Cardiac muscle cell (in vitro differentiated cells and primary cell): Measurements from ENCODE around the gene MED12L. TPM values are rescaled to one million over a fixed set of nuclear protein-coding genes. Genes with fewer than 3 reads are reported as not detected.

ENCODE experiments used
- DNase-seq, 2 donors: peaks; one replicate each; pipeline versions ENCODE4 v3.0.0 to v3.0.0-alpha.2; 2010 to 2017; ENCODE audit warnings: low read depth in 1 of 2, low spot score in 1 of 2
- H3K27ac ChIP-seq: fragments of 200-600 bp; sonication (generic); 2 replicates; pipeline ENCODE4 v1.5.1; 2016
- H3K27me3 ChIP-seq: fragments of 200-600 bp; sonication (generic); 2 replicates; pipeline ENCODE4 v1.6.0; 2016; ENCODE audit warnings: control low read depth
- H3K36me3 ChIP-seq: fragments of 200-600 bp; sonication (generic); 2 replicates; pipeline ENCODE4 v1.5.1; 2016; ENCODE audit warnings: control low read depth
- H3K4me1 ChIP-seq: fragments of 200-600 bp; sonication (generic); 2 replicates; pipeline ENCODE4 v1.8.1; 2017; ENCODE audit warnings: low read depth, mild to moderate bottlenecking, mixed run types
- H3K4me3 ChIP-seq: fragments of 200-600 bp; sonication (generic); 2 replicates; pipeline ENCODE4 v1.5.1; 2016; ENCODE audit warnings: mild to moderate bottlenecking
- H3K9me3 ChIP-seq: fragments of 200-600 bp; sonication (generic); 2 replicates; pipeline ENCODE4 v1.5.1; 2017; ENCODE audit warnings: low read depth, mild to moderate bottlenecking, control low read depth
- CTCF ChIP-seq: IDR thresholded peaks from 2 replicates; pipeline ENCODE4 v1.5.1; 2012; ENCODE audit warnings: low read depth, mild to moderate bottlenecking, low read length
- polyA plus RNA-seq: library from polyadenylated mRNA; unstranded; fragments of >200 nt; fragmentation: Nextera tagmentation; extraction: Ambion mirVana; gene quantifications from 2 replicates; pipeline ENCODE4 v1.2.1, GENCODE V29; 2016
- total RNA-seq: library from RNA; depleted of rRNA; stranded (reverse); fragments of >200 nt; gene quantifications from 2 replicates; pipeline ENCODE4 v1.2.3, GENCODE V29; 2016

The MED12L gene
- total and polyA plus RNA-seq, 2 experiments from 2014 or later: 1.9 to 6.9 TPM

- H3K27me3 ChIP-seq: no peaks in the 10 kb centered on the region
- H3K9me3 ChIP-seq: no peaks in the 10 kb centered on the region
- no peak overlapping the region for H3K4me3 ChIP-seq
- no peaks in the 10 kb centered on the region for H3K36me3 ChIP-seq
- DNase-seq: no peak
- H3K4me1 ChIP-seq: no peaks in the 10 kb centered on the region
- H3K27ac ChIP-seq: no peak overlapping the region
- TF ChIP-seq CTCF: no peak
These were observed 190.7 kb downstream of the MED12L start for GRCh38 chr3:151276038-151276686.

- no peak for TF ChIP-seq CTCF
- Histone ChIP-seq H3K4me1 (no peaks in the 10 kb centered on the region), H3K9me3 (no peaks in the 10 kb centered on the region), H3K27me3 (no peaks in the 10 kb centered on the region), H3K36me3 (no peaks in the 10 kb centered on the region), H3K4me3 (no peak overlapping the region), H3K27ac (no peak overlapping the region)
- DNase-seq: no peak
These were observed 191.2 kb downstream of the MED12L start for GRCh38 chr3:151276687-151277042.

- no peak within 1 kb of the TSS for H3K4me3 ChIP-seq
- no peaks in the 10 kb centered on the region for H3K36me3 ChIP-seq
- no peaks in the 10 kb centered on the region for H3K4me1 ChIP-seq
- DNase-seq: no peak
- TF ChIP-seq CTCF: no peak
- no peaks in the 10 kb centered on the region for H3K9me3 ChIP-seq
- no peak within 1 kb of the TSS for H3K27ac ChIP-seq
- no peaks in the 10 kb centered on the region for H3K27me3 ChIP-seq
These were observed 192.8 kb downstream of the MED12L start, which contains the start of gene P2RY14 for GRCh38 chr3:151278230-151278629. Gene P2RY14, minus strand, starts transcription at chr3:151278542. Its CDS starts 64,226 bp downstream, at chr3:151214316.

- Histone ChIP-seq H3K4me1 (peaks cover 7% of the 10 kb centered on the region), H3K9me3 (no peaks in the 10 kb centered on the region), H3K4me3 (no peak overlapping the region), H3K36me3 (no peaks in the 10 kb centered on the region), H3K27me3 (no peaks in the 10 kb centered on the region), H3K27ac (no peak overlapping the region)
- no peak for DNase-seq
- no peak for TF ChIP-seq CTCF
These were observed 196.3 kb downstream of the MED12L start for GRCh38 chr3:151281671-151282324.

GRCh38 chr3:151282921-151283320 is 197.5 kb downstream of the MED12L start:
- H3K4me1 ChIP-seq: peaks cover 7% of the 10 kb centered on the region
- H3K36me3 ChIP-seq: no peaks in the 10 kb centered on the region
- H3K27me3 ChIP-seq: no peaks in the 10 kb centered on the region
- H3K27ac ChIP-seq: no peak overlapping the region
- H3K4me3 ChIP-seq: no peak overlapping the region
- TF ChIP-seq CTCF: peak; percentile 53
- DNase-seq: peak; percentile 53 to 79
- no peaks in the 10 kb centered on the region for H3K9me3 ChIP-seq
